Peyer's patch (tissue), 4 donors: Measurements from ENCODE around the gene CCDC57. TPM values are rescaled to one million over a fixed set of nuclear protein-coding genes. Genes with fewer than 3 reads are reported as not detected.
"Not testable (repeated sequence)": the region's sequence is repeated elsewhere in the genome, so short reads cannot be mapped to it uniquely, and the experiment has no call there.

Source experiments
- DNase-seq, 3 donors: peaks; one replicate each; pipeline ENCODE4 v3.0.0-alpha.2; 2017 to 2019
- H3K27ac ChIP-seq, 4 donors: fragments of 200-600 bp; sonication (generic); one replicate each; pipeline ENCODE4 v1.5.1; 2016 to 2019
- H3K27me3 ChIP-seq, 2 donors: fragments of 200-600 bp; sonication (generic); one replicate each; pipeline ENCODE4 v1.5.1; 2019
- H3K36me3 ChIP-seq, 3 donors: fragments of 200-600 bp; sonication (generic); one replicate each; pipeline ENCODE4 v1.5.1; 2016 to 2019
- H3K4me1 ChIP-seq, 4 donors: fragments of 200-600 bp; sonication (generic); one replicate each; pipeline ENCODE4 v1.5.1; 2016 to 2019
- H3K4me3 ChIP-seq, 4 donors: fragments of 200-600 bp; sonication (generic); 1 replicate in 3 of 4; 2 replicates in 1 of 4; pipeline ENCODE4 v1.5.1; 2016 to 2019; ENCODE audit warnings: mild to moderate bottlenecking in 1 of 4
- H3K9me3 ChIP-seq, 4 donors: fragments of 200-600 bp; sonication (generic); one replicate each; pipeline ENCODE4 v1.5.1; 2016 to 2019; ENCODE audit warnings: mild to moderate bottlenecking in 1 of 4
- POLR2A ChIP-seq, 2 donors: fragments of 450-650 bp; IDR thresholded peaks; one replicate each; pipeline ENCODE4 v1.5.1; 2017; ENCODE audit warnings: antibody characterized with exemption in 2 of 2, mild to moderate bottlenecking in 2 of 2, moderate library complexity in 2 of 2
- total RNA-seq, 4 donors: library from RNA; depleted of rRNA; stranded (reverse); fragments of >200 nt; gene quantifications; one replicate each; pipeline ENCODE4 v1.1.0, GENCODE V29; 2016
- TF ChIP-seq, protein P1 (sequence below), 6 experiments: fragments of 450-650 bp in 4 of 6; fragments of 200-600 bp in 2 of 6; sonication (generic) in 1 of 6; IDR thresholded peaks; one replicate each; pipeline ENCODE4 v1.5.1; 2017 to 2019; ENCODE audit warnings: antibody characterized with exemption in 6 of 6, mild to moderate bottlenecking in 3 of 6, moderate library complexity in 1 of 6

CCDC57 gene
- total RNA-seq, 4 donors from 2014 or later, result 28.2 to 144 (median 79.8) TPM

DNA sequence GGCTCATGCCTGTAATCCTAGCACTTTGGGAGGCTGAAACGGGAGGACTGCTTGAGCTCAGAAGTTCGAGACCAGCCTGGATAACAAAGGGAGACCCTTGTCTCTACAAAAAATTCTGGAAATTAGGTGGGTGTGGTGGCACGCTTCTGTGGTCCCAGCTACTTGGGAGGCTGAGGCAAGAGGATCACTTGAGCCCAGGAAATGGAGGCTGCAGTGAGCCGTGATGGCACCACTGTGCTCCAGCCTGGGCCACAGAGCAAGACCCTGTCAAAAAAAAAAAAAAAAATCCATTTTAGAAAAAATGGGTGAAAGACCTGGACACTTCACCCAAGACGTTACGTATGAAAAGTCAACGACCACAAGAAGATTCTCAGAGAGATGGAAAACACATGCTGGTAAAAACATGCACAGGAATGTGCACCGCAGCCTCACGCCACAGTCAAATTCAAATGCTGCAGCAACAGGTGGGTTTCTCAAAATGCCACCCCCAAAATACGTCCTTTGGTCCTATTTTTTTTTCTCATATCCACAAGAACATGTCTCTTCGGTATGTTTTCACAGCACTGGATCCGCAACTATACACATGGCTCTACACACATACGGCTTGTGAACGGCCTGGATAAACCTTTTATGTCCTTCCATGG, 43.7 kb upstream of the CCDC57 start:
- no peak for TF ChIP-seq POLR2A (IDR thresholded peaks at IDR 0.05)
- TF ChIP-seq, protein P1, sequence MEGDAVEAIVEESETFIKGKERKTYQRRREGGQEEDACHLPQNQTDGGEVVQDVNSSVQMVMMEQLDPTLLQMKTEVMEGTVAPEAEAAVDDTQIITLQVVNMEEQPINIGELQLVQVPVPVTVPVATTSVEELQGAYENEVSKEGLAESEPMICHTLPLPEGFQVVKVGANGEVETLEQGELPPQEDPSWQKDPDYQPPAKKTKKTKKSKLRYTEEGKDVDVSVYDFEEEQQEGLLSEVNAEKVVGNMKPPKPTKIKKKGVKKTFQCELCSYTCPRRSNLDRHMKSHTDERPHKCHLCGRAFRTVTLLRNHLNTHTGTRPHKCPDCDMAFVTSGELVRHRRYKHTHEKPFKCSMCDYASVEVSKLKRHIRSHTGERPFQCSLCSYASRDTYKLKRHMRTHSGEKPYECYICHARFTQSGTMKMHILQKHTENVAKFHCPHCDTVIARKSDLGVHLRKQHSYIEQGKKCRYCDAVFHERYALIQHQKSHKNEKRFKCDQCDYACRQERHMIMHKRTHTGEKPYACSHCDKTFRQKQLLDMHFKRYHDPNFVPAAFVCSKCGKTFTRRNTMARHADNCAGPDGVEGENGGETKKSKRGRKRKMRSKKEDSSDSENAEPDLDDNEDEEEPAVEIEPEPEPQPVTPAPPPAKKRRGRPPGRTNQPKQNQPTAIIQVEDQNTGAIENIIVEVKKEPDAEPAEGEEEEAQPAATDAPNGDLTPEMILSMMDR (IDR thresholded peaks at IDR 0.05), result no peak
- peaks cover 0 to 5% (median 0%) of the 10 kb centered on the region in 4 donors for H3K4me1 ChIP-seq
- no peaks in the 10 kb centered on the region for H3K27me3 ChIP-seq
- no peaks in the 10 kb centered on the region for H3K9me3 ChIP-seq
- no peak overlapping the region for H3K27ac ChIP-seq
- H3K4me3 ChIP-seq, result no peak overlapping the region
- no peak for DNase-seq
- peaks cover 0 to 98% (median 4%) of the 10 kb centered on the region in 3 donors for H3K36me3 ChIP-seq

DNA sequence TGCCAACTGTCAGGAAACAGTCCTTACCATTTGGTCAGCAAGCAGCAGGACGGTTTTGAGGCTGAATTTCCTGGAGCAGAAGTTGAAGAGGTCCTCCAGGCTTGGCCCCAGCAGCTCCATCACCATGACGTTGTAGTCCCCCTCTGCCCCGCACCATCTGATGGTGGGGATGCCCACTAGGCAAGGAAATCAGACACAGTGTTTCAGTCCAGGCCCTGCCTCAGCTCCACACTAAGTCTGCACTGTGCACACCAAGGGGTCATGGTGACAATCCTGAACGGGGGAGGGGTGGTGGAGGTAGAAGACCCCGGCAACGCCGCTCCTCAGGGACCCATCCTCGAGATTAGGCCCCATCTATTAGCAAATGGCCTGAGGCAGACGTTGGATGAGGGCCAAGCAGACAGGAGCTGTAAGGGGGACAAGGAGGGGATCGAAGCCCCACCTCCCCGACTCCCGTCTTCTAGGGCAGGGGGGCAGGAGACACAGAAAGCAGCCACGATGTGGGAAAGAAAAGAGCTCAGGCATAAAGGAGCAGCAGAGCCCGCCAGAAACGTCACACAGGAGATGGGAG, 42.8 kb upstream of the CCDC57 start:
- H3K36me3 ChIP-seq, result peaks cover 0 to 98% (median 0%) of the 10 kb centered on the region in 3 donors

DNA sequence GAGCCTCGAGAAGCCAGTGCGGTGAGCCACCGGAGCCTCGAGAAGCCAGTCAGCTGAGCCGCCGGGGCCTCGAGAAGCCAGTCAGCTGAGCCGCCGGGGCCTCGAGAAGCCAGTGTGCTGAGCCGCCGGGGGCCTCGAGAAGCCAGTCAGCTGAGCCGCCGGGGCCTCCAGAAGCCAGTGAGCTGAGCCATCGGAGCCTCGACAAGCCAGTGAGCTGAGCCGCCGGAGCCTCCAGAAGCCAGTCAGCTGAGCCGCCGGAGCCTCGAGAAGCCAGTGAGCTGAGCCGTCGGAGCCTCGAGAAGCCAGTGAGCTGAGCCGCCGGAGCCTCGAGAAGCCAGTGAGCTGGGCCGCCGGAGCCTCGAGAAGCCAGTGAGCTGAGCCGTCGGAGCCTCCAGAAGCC, 42.1 kb upstream of the CCDC57 start:
- not testable (repeated sequence) for H3K4me1 ChIP-seq, H3K27ac ChIP-seq, H3K9me3 ChIP-seq, H3K4me3 ChIP-seq, DNase-seq, H3K27me3 ChIP-seq
- H3K36me3 ChIP-seq, result peaks cover 0 to 98% (median 4%) of the 10 kb centered on the region in 3 donors

More for the DNA sequence above, 42.8 kb upstream of the CCDC57 start:
- no peak overlapping the region for H3K4me3 ChIP-seq
- H3K4me1 ChIP-seq, result peaks cover 0 to 5% (median 0%) of the 10 kb centered on the region in 4 donors
- no peaks in the 10 kb centered on the region for H3K9me3 ChIP-seq
- no peaks in the 10 kb centered on the region for H3K27me3 ChIP-seq
- TF ChIP-seq, protein P1 (IDR thresholded peaks at IDR 0.05), result no peak
- no peak for TF ChIP-seq POLR2A (IDR thresholded peaks at IDR 0.05)
- no peak for DNase-seq
- no peak overlapping the region for H3K27ac ChIP-seq

DNA sequence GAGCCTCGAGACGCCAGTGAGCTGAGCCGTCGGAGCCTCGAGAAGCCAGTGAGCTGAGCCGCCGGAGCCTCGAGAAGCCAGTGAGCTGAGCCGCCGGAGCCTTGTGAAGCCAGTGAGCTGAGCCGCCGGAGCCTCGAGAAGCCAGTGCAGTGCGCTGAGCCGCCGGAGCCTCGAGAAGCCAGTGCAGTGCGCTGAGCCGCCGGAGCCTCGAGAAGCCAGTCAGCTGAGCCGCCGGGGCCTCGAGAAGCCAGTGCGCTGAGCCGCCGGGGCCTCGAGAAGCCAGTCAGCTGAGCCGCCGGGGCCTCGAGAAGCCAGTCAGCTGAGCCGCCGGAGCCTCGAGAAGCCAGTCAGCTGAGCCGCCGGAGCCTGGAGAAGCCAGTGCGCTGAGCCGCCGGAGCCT, 41.5 kb upstream of the CCDC57 start:
- not testable (repeated sequence) for H3K4me3 ChIP-seq, H3K27me3 ChIP-seq, H3K4me1 ChIP-seq, DNase-seq, H3K27ac ChIP-seq, H3K9me3 ChIP-seq
- peaks cover 0 to 98% (median 4%) of the 10 kb centered on the region in 3 donors for H3K36me3 ChIP-seq

DNA sequence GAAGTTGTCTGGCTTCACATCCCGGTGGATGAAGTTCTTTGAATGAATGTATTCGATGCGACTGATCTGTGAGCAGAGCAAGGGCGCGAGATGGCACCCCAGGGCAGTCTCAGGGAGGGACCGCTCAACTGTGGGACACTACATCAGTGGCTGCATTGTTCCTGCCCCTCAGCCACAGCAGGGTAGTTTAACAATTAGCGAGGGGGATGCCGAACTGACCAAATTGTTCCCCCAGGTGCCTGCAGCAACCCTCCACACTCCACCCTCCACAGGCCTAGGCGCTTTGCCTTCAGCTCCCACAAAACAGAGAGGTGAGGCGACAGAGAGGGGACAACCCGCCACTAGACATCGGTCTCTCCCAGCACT, 40.5 kb upstream of the CCDC57 start:
- H3K4me3 ChIP-seq, result no peak overlapping the region
- H3K4me1 ChIP-seq, result peaks cover 0 to 7% (median 0%) of the 10 kb centered on the region in 4 donors
- H3K9me3 ChIP-seq, result no peaks in the 10 kb centered on the region
- peaks cover 0 to 98% (median 4%) of the 10 kb centered on the region in 3 donors for H3K36me3 ChIP-seq
- H3K27ac ChIP-seq, result no peak overlapping the region
- DNase-seq, result no peak
- no peaks in the 10 kb centered on the region for H3K27me3 ChIP-seq
- no peak for TF ChIP-seq POLR2A (IDR thresholded peaks at IDR 0.05)
- TF ChIP-seq, protein P1 (IDR thresholded peaks at IDR 0.05), result no peak

DNA sequence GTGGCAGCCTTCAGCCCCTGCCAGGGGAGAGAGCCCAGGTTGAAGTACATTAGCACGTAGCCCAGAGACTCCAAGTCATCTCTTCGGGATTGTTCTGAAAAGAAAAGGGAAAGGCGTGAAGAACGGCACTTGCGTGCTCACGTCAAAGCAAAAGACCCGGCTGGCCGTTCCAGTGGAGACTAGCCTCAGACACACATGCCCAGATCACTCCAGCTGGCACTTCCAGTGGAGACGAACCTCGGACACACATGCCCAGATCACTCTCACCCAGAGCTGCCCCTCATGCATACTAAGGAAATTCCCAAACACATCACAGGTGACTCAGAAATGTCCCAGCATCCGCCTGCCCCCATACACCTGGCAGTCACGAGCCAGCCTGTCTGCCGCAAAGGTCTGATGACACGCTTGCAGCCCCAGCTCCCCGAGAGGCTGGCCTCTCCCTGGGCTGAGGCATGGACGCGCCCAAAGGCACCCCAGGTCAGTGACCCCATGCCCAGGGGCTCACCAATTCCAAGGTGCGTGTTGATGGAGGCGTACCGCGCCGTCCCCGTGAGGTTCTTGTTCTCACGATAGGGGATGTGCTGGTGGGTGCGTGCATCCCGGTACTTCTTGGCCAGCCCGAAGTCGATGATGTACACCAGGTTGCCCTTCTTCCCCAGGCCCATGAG, 40.0 kb upstream of the CCDC57 start:
- no peak for DNase-seq
- no peaks in the 10 kb centered on the region for H3K27me3 ChIP-seq
- no peak overlapping the region for H3K4me3 ChIP-seq
- no peak overlapping the region for H3K27ac ChIP-seq
- peaks cover 0 to 99% (median 4%) of the 10 kb centered on the region in 3 donors for H3K36me3 ChIP-seq
- no peaks in the 10 kb centered on the region for H3K9me3 ChIP-seq
- TF ChIP-seq, protein P1 (IDR thresholded peaks at IDR 0.05), result no peak
- no peak for TF ChIP-seq POLR2A (IDR thresholded peaks at IDR 0.05)
- peaks cover 0 to 11% (median 0%) of the 10 kb centered on the region in 4 donors for H3K4me1 ChIP-seq
